Gastrocnemius medialis (tissue), 4 donors: ENCODE data around the gene PATJ.

Experiments used
- CTCF ChIP-seq, 5 experiments: fragments of 450-650 bp in 3 of 5; fragments of 200-600 bp in 2 of 5; sonication (generic) in 2 of 5; IDR thresholded peaks in 4 of 5; conservative IDR thresholded peaks in 1 of 5; 1 replicate in 4 of 5; 2 replicates in 1 of 5; pipeline ENCODE4 v1.5.1; 2016 to 2019; ENCODE audit warnings: antibody characterized with exemption in 5 of 5, mild to moderate bottlenecking in 3 of 5, moderate library complexity in 3 of 5
- POLR2A ChIP-seq, 2 donors: fragments of 450-650 bp; IDR thresholded peaks; one replicate each; pipeline ENCODE4 v1.6.1; 2017; ENCODE audit warnings: antibody characterized with exemption in 2 of 2, mild to moderate bottlenecking in 2 of 2, moderate library complexity in 2 of 2

DNA sequence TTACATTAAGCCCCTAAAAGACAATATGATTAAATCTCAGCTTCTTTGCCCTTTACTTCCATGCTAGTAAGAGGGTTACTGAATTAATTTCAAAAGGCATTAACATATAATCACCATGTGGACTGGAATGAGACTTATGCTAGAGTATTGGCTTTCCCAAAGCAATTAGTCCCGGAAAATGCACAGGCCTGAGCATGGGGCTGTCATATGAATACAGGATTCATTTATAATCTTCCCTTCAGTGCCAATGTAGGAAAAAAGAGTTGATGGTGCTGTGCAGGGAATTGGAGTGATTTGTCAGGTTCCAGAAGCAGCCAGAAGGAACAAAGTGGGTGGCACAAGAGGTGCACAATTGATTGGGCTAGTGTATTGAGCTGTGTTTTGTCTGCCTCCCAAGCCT, 253.4 kb downstream of the PATJ start:
- no peak for TF ChIP-seq CTCF (IDR thresholded peaks at IDR 0.05 in 4 of 5, conservative IDR thresholded peaks at IDR 0.05 in 1 of 5)
- no peak for TF ChIP-seq POLR2A (IDR thresholded peaks at IDR 0.05)
